GM19023 (cell line): ENCODE measurements around the gene CDK14.
"Not testable (repeated sequence)": the region's sequence is repeated elsewhere in the genome, so short reads cannot be mapped to it uniquely, and the experiment has no call there.

Experiments
- ATAC-seq: cut with Tn5 transposase; IDR thresholded peaks from one replicate; pipeline ENCODE4 v1.9.1; 2021; ENCODE audit warnings: mild to moderate bottlenecking, moderate library complexity; ENCODE audit not compliant: unreplicated experiment

Gene CDK14

GRCh38 chr7:90777041-90777440 lies 180.9 kb downstream of the CDK14 start:
- peak; percentile 88 for ATAC-seq

DNA sequence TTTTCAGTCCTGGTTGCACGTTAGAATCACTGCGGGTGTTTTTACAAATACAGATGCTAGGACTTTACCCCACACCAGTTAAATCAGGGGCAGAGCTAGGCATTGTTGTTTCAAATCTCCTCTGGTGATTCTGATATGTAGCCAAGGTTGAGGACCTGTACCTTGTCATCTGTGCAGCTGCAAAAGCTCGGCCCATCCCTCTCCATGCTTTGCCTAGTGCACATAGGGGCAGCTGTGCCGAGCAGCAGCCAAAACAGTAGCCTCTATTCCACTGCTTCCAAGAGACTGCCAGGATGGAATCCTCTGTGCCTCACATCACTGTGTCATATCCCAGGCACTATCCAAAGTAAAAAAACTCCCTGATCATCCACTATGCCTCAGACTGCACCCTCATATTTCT lies 181.3 kb downstream of the CDK14 start:
- ATAC-seq, result peak; percentile 66

DNA sequence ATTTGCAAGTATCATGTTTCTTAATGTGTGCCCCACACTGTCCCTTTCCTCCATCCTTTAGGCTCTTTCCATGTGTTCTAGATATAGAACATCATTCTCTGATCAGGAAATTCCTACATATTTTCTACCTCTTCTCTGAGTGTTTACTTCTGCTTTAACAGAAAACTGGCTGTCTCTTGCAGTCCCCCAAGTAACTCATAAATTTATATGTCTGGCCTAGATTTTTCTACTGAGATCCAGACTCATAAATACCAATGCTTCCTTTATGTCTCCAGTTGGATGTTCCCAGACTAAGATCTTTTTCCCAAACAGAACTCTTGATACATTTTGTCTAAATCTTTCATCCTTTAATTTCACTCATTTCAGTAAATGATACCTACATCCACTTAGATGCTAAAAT lies 181.8 kb downstream of the CDK14 start:
- no peak for ATAC-seq

GRCh38 chr7:90788052-90788451 lies 191.9 kb downstream of the CDK14 start:
- no peak for ATAC-seq

DNA sequence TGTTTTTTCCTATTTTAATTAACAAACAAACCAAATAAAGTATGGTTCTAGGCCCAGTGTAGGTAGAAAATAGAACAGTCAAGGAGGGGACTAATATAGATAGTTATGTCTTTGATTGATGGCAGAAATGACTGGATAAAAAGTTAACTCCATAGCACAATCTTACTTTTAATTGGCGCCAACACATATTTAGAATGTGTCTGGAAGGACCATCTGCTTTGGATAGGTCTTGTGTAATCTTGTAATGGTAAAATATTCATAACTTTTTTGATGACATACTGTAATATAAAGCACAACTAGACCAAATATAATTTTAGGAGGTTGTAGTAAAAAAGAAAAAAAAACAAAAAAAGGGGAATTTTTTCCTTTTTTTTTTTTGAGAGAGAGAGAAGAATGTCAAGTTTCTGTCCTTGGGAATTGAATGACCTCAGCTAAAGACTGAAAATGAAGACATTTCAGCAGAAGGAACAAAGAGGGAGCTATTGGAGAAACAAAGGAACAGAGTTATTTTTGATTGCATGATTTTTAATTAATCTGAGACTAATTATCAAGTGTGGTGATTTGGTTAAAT lies 193.7 kb downstream of the CDK14 start:
- ATAC-seq, result no peak

- no peak for ATAC-seq
These were observed 195.5 kb downstream of the CDK14 start for GRCh38 chr7:90791596-90791995.

GRCh38 chr7:90792301-90792700 lies 196.2 kb downstream of the CDK14 start:
- no peak for ATAC-seq

- not testable (repeated sequence) for ATAC-seq
These were observed 198.1 kb downstream of the CDK14 start for GRCh38 chr7:90794234-90794633.

- ATAC-seq, result no peak
These were observed 201.5 kb downstream of the CDK14 start for GRCh38 chr7:90797596-90797995.

GRCh38 chr7:90804370-90804769 lies 208.2 kb downstream of the CDK14 start:
- ATAC-seq, result no peak

GRCh38 chr7:90815552-90815951 lies 219.4 kb downstream of the CDK14 start:
- not testable (repeated sequence) for ATAC-seq

DNA sequence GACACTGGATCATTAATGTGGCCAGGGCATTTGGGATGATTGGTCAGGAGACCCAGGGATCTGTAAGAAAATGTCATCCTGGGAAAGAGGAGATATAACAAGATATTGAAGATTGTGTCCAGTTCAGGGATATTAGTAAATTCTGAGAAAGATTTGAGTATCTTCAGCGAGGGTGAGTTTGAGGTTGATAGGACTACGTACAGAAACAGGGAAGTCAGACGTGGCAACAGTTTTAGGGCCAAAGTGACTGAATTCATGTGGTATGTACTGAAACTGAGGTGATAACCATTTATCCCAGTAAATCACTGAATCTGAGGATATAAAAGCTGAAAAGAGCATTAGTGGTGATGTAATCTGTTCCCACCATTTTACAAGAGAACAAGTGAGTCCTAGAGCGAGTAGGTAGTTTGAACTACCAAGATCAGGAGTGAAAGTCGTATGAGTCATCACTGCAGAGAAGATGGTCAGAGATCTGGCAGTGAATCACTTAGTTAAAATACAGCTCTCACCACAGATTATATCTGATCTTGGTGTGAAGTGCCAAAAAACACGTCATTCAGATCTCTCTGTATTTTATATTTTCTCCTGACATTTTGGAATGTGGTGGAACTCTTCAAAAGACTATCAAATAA lies 220.5 kb downstream of the CDK14 start:
- ATAC-seq, result peak; percentile 98

DNA sequence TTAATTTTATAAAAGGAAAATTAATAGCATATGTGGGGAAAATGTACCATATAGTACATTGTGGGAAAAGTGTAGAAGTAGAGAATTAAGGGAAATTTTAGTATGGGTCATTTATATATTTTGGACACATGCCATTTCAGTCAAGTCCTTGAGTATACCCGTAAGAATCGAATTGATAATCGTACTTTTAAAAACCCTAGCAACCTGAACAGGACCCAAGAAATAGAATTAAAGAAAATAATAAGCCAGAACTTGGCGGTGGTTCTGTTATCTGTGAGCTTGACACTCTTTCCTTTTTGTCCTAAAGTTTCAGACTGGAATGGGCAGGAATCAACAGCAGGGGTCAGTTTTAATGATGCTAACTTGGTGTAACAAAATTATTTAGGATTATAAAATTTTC lies 221.0 kb downstream of the CDK14 start:
- no peak for ATAC-seq

DNA sequence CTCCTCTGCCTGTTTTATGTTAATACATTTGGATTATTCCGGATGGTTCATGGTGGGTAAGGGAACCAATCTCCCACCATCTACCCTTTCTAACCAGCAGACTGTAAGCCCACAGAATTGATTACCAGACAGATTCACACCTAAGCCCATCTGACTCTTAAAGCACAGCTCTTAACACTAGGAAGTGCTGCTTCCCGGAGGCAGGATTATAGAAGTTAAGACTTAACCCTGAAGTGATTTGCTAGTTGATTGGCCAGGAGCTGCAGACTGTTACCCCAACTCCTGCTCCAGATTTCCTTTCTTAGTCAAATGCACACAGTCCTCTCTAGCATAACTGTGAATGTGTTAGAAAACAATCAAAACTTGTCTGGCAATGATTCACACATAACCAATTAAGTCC lies 221.7 kb downstream of the CDK14 start:
- ATAC-seq, result no peak

GRCh38 chr7:90818341-90818740 lies 222.2 kb downstream of the CDK14 start:
- no peak for ATAC-seq

DNA sequence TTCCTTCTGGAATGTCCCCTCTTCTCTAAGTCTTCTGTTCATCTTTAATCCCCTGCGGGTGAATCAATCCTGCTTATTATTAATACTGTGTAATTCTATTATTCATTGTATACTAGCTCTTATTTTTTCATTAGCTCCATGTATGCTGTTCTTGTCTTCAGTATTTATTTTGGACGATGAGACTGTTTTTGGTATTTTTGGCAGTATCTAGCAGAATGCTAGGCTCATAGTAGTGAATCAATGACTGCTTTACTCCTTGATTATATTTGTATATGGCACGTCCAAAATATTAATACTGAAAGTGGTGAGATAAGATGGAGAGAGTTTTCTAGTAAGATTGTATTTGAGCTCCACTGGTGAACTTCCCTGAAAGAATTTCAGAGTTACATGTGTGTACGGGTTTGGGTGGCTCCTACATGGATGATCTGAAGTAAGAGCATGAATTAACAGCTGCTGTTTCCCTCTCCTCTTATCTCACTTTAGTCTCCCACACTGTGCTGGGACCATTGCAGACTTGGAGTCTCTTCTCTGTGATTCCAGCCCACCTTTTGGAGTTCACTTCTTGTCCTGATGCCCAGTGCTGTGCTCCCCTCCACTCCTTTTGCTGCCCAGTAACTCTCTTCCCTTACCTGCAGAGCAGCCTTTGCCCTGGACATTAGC lies 226.0 kb downstream of the CDK14 start:
- ATAC-seq, result no peak

DNA sequence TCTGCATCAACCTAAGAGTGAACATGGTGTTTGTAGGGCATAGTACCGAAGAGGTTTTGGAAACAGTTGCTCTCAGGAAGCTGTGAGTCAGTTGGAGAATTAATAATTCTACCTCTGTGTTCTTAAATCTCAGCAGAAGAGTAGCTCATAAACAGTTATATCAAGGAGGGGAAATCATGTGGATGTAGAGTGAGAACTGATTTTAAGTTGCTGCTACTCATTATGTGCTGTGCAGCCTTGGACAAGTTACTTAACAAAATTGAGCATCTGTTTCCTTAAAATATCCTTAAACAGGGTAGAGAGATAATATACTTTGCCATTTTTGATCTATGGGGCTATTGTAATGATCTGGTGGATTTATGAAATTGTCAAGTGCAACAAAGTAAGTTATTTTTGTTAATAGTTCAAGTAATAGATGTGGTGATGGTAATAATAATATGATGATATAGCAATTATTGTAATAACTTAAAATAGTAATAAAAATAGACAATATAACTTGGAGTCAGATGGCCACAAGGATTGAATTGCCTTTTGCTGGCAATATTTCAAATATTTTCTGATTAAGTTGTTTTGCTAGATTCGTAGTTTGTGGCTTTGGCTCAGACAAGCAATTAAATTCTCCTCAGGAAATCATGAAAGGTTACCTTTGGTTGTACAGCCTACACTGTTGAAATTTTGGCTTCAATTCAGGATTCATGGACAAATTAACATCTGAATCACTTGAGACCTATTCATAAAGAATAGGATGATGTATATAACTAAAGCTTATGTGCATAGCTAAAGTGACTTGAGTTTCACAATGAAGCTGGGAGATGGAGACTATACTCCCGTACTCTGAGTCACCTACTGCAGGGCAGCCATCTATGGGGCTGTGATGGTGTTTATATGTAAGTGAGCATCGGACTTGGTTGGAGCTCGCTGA lies 228.5 kb downstream of the CDK14 start:
- no peak for ATAC-seq

DNA sequence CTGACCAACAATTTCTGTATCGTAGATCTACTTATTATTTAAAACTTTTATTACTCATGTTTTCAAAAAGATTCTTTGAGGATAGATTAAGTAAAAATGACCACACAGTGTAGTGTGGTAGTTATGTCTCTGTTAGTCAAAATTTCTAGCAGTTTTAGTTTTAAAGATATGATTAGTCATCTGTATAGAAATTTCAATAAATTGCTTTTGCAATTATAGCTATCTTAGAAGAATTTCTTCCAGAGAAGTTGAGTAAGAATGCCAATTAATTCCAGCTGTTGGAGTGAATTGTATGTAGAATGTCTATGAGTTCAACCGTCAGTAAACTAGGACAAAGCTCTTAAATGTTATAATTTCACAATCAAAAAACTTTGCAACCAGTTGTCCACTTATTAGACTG lies 229.7 kb downstream of the CDK14 start:
- ATAC-seq, result no peak

DNA sequence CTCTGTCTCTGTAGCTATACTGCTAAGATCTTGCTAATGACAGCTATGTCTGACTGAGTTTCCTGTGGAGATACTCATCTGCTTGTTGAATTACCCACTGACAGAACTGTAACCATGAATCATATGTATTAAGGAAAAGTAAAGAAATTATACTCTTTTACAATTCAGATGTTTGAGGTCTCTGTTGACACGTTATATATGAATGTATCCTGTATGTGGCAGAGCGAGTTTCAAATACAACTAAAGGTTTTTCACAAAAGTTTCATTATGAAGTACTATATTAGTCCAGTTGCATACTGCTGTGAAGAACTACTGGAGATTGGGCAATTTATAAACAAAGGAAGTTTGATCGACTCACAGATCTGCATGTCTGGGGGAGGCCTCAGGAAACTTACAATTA lies 232.5 kb downstream of the CDK14 start:
- ATAC-seq, result no peak

- no peak for ATAC-seq
These were observed 234.2 kb downstream of the CDK14 start for GRCh38 chr7:90830308-90830707.

GRCh38 chr7:90832726-90833125 lies 236.6 kb downstream of the CDK14 start:
- no peak for ATAC-seq
